ENCODE results near the gene RRAS.

Gene RRAS

GRCh38 chr19:49632576-49632975 is 7.4 kb downstream of the RRAS start:
- TF ChIP-seq NFIC (IDR thresholded peaks at IDR 0.05) (no peak), TAF1 (IDR thresholded peaks at IDR 0.05; ENCODE audit: low read depth) (no peak), TEAD4 (IDR thresholded peaks at IDR 0.05) (no peak), CREB1 (IDR thresholded peaks at IDR 0.05; ENCODE audit: low read depth) (no peak), YY1 (IDR thresholded peaks at IDR 0.05; ENCODE audit: low read depth) (no peak), CEBPB (IDR thresholded peaks at IDR 0.05) (no peak), ZBTB7A (IDR thresholded peaks at IDR 0.05; ENCODE audit: low read depth) (no peak), EGR1 (IDR thresholded peaks at IDR 0.05) (no peak), REST (IDR thresholded peaks at IDR 0.05; ENCODE audit: low read depth) (no peak), FOXM1 (IDR thresholded peaks at IDR 0.05; ENCODE audit: borderline replicate concordance, low read depth) (no peak), TCF12 (IDR thresholded peaks at IDR 0.05; ENCODE audit: low read depth) (no peak), EP300 (IDR thresholded peaks at IDR 0.05; ENCODE audit: borderline replicate concordance) (no peak), RAD21 (IDR thresholded peaks at IDR 0.05; ENCODE audit: low read depth) (no peak)
- TF ChIP-seq, protein P1, sequence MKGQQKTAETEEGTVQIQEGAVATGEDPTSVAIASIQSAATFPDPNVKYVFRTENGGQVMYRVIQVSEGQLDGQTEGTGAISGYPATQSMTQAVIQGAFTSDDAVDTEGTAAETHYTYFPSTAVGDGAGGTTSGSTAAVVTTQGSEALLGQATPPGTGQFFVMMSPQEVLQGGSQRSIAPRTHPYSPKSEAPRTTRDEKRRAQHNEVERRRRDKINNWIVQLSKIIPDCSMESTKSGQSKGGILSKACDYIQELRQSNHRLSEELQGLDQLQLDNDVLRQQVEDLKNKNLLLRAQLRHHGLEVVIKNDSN (IDR thresholded peaks at IDR 0.05): no peak
- TF ChIP-seq, protein P2, sequence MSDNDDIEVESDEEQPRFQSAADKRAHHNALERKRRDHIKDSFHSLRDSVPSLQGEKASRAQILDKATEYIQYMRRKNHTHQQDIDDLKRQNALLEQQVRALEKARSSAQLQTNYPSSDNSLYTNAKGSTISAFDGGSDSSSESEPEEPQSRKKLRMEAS (IDR thresholded peaks at IDR 0.05): no peak

GRCh38 chr19:49631610-49632192 is 8.2 kb downstream of the RRAS start:
- TF ChIP-seq CREB1 (IDR thresholded peaks at IDR 0.05; ENCODE audit: low read depth) (no peak), RAD21 (IDR thresholded peaks at IDR 0.05; ENCODE audit: low read depth) (no peak), NFIC (IDR thresholded peaks at IDR 0.05) (no peak), TAF1 (IDR thresholded peaks at IDR 0.05; ENCODE audit: low read depth) (no peak), FOXM1 (IDR thresholded peaks at IDR 0.05; ENCODE audit: borderline replicate concordance, low read depth) (no peak), CEBPB (IDR thresholded peaks at IDR 0.05) (no peak), EP300 (IDR thresholded peaks at IDR 0.05; ENCODE audit: borderline replicate concordance) (no peak), ZBTB7A (IDR thresholded peaks at IDR 0.05; ENCODE audit: low read depth) (no peak), EGR1 (IDR thresholded peaks at IDR 0.05) (no peak)
- TF ChIP-seq, protein P2 (IDR thresholded peaks at IDR 0.05): no peak
- TF ChIP-seq, protein P1 (IDR thresholded peaks at IDR 0.05): no peak

- TF ChIP-seq EP300 (IDR thresholded peaks at IDR 0.05; ENCODE audit: borderline replicate concordance) (no peak), NFIC (IDR thresholded peaks at IDR 0.05) (0 out of 2 replicates have a peak, but pooled peaks have one; percentile 6)
Observed at GRCh38 chr19:49631014-49631588, 8.8 kb downstream of the RRAS start.

GRCh38 chr19:49629659-49630058 is 10.3 kb downstream of the RRAS start:
- TF ChIP-seq NFIC (IDR thresholded peaks at IDR 0.05) (no peak), FOXM1 (IDR thresholded peaks at IDR 0.05; ENCODE audit: borderline replicate concordance, low read depth) (no peak), TAF1 (IDR thresholded peaks at IDR 0.05; ENCODE audit: low read depth) (no peak), EP300 (IDR thresholded peaks at IDR 0.05; ENCODE audit: borderline replicate concordance) (no peak), REST (IDR thresholded peaks at IDR 0.05; ENCODE audit: low read depth) (no peak), YY1 (IDR thresholded peaks at IDR 0.05; ENCODE audit: low read depth) (no peak), CREB1 (IDR thresholded peaks at IDR 0.05; ENCODE audit: low read depth) (no peak), RAD21 (IDR thresholded peaks at IDR 0.05; ENCODE audit: low read depth) (no peak), TCF12 (IDR thresholded peaks at IDR 0.05; ENCODE audit: low read depth) (no peak), CEBPB (IDR thresholded peaks at IDR 0.05) (no peak), EGR1 (IDR thresholded peaks at IDR 0.05) (no peak), ZBTB7A (IDR thresholded peaks at IDR 0.05; ENCODE audit: low read depth) (no peak), TEAD4 (IDR thresholded peaks at IDR 0.05) (no peak)
- TF ChIP-seq, protein P1 (IDR thresholded peaks at IDR 0.05): no peak
- TF ChIP-seq, protein P2 (IDR thresholded peaks at IDR 0.05): no peak

DNA sequence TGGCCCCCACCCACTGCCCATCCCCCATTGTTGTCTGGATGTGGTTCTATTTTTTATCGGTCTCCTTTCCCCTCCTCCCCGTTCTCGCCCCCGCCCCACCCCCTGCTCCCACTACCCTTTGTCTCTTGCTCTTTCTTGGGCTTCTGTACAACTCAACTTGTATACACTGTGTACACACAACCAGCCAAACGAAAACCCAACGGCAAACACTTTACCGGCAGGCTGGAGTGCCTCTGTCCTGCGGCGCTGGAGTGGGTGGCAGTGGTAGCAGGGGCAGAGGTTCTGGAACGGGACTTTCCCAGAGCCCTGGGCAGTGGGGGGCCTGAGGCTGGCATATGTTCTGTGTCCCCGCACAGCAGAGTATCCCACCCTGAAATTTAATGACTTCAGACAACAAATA is 13.7 kb downstream of the RRAS start:
- no peak for TF ChIP-seq ZBTB7A (IDR thresholded peaks at IDR 0.05; ENCODE audit: low read depth)
- TF ChIP-seq, protein P1 (IDR thresholded peaks at IDR 0.05): no peak
- TF ChIP-seq YY1 (IDR thresholded peaks at IDR 0.05; ENCODE audit: low read depth): no peak
- TF ChIP-seq CEBPB (IDR thresholded peaks at IDR 0.05): no peak
- TF ChIP-seq REST (IDR thresholded peaks at IDR 0.05; ENCODE audit: low read depth): no peak
- no peak for TF ChIP-seq TAF1 (IDR thresholded peaks at IDR 0.05; ENCODE audit: low read depth)

Measured in Ishikawa (cell line).